ENCODE data around the gene TPSD1. TPM values are rescaled to one million over a fixed set of nuclear protein-coding genes. Genes with fewer than 3 reads are reported as not detected.

Gene TPSD1
- total RNA-seq, 1 donor from 2014 or later: not detected

DNA sequence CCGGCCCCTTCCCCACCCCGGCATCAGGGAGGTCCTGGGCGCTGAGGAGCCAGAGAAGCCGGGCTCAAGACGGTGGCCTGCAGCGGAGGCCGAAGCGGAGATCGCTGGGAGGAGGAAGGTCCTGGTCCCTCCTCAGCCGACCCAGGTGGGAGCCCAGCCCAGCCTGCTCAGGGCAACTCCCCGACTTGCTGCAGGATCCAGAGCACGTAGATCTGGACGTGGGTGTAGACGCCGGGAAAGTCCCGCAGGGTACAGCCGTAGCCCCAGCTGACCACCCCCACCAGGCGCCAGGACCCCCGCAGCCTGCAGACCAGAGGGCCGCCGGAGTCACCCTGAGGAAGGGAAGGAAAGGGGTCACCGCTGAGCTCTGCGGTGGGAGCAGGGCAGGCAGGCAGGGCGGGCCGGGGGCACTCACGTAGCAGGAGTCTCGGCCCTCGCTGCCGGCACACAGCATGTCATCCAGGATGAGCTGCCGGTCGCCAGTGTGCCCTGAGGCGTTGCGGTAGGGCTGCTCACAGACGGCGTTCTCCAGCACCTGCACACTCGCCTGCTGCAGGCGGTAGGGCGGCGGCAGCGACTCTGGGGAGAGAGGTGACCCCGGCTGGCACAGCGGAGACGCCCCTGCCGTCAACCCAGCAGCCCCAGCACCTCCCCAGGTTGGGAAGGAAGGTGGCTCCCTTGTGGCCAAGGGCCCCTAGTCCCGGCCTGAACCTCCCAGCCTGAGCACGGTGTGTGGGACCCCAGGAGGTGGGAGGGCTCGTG, 5.4 kb downstream of the TPSD1 start:
- peaks cover 21% of the 10 kb centered on the region for H3K27me3 Mint-ChIP-seq
- no peaks in the 10 kb centered on the region for H3K36me3 Mint-ChIP-seq (ENCODE audit: low read depth)
- H3K9me3 Mint-ChIP-seq: no peaks in the 10 kb centered on the region
- peaks cover 5% of the 10 kb centered on the region for H3K4me1 Mint-ChIP-seq
- H3K4me3 Mint-ChIP-seq: no peak overlapping the region
- H3K27ac Mint-ChIP-seq: no peak overlapping the region
- ATAC-seq (ENCODE audit: low read depth) (no peak), DNase-seq (no peak)
- ChIA-PET POLR2A (no interaction called here), CTCF (no interaction called here)
- TF ChIP-seq, protein P1, sequence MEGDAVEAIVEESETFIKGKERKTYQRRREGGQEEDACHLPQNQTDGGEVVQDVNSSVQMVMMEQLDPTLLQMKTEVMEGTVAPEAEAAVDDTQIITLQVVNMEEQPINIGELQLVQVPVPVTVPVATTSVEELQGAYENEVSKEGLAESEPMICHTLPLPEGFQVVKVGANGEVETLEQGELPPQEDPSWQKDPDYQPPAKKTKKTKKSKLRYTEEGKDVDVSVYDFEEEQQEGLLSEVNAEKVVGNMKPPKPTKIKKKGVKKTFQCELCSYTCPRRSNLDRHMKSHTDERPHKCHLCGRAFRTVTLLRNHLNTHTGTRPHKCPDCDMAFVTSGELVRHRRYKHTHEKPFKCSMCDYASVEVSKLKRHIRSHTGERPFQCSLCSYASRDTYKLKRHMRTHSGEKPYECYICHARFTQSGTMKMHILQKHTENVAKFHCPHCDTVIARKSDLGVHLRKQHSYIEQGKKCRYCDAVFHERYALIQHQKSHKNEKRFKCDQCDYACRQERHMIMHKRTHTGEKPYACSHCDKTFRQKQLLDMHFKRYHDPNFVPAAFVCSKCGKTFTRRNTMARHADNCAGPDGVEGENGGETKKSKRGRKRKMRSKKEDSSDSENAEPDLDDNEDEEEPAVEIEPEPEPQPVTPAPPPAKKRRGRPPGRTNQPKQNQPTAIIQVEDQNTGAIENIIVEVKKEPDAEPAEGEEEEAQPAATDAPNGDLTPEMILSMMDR (IDR thresholded peaks at IDR 0.05): no peak
- intact Hi-C loops (cut with micrococcal nuclease): no loop called here

DNA sequence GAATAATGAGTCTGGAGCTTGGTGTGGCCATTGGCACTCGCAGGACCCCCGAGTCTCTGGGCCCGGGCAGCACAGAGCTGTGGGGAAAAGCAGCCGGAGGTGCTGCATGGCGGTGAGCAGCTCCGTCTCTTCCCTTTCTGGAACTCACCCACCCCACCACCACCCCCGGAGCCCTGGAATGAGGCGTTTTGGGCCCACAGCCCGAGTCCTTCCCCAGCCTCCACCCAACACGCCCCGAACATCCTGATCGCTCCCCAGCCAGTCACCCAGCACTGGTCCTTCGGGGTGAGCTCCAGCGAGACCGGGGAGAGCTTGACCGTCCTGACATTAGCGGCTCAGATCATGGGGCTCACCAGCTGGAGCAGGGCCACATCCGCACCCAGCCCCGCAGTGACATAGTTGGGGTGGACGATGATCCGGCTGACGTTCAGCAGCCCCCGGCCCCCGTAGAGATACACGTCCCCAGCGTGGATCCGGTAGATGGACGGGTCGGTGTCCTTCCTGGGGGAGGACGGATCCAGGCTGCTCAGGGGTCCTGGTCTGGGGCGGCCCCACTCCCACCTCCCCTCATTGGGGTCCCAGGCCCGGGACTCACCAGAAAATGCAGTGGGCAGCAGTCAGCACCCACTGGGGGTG, 6.5 kb downstream of the TPSD1 start:
- peaks cover 18% of the 10 kb centered on the region for H3K27me3 Mint-ChIP-seq

DNA sequence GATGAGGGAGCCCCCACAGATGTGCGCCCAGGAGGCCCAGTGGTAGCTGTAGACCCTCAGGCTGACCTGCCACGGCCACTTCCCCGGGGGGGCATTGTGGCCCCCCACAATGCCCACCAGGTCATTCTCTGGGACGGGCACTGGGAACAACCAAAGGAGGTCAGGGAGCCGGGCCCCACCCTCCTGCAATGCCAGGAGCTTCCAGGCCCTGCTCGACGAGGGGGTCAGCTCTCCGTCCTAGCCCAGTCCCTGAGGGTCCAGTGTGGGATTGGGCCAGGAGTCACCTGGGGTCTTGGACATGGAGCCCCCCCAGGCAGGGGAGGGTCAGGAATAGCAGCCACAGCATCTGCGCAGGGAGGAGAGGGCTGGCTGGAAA, 7.0 kb downstream of the TPSD1 start:
- CTCF ChIA-PET: no interaction called here

More for the DNA sequence above, 6.5 kb downstream of the TPSD1 start:
- Mint-ChIP-seq H3K4me1 (peaks cover 5% of the 10 kb centered on the region), H3K36me3 (ENCODE audit: low read depth) (no peaks in the 10 kb centered on the region), H3K27ac (no peak overlapping the region), H3K4me3 (no peak overlapping the region), H3K9me3 (no peaks in the 10 kb centered on the region)
- TF ChIP-seq, protein P1 (IDR thresholded peaks at IDR 0.05): no peak
- no peak for DNase-seq
- no peak for ATAC-seq (ENCODE audit: low read depth)
- CTCF ChIA-PET: no interaction called here
- intact Hi-C loops (cut with micrococcal nuclease): no loop called here
- POLR2A ChIA-PET: no interaction called here

DNA sequence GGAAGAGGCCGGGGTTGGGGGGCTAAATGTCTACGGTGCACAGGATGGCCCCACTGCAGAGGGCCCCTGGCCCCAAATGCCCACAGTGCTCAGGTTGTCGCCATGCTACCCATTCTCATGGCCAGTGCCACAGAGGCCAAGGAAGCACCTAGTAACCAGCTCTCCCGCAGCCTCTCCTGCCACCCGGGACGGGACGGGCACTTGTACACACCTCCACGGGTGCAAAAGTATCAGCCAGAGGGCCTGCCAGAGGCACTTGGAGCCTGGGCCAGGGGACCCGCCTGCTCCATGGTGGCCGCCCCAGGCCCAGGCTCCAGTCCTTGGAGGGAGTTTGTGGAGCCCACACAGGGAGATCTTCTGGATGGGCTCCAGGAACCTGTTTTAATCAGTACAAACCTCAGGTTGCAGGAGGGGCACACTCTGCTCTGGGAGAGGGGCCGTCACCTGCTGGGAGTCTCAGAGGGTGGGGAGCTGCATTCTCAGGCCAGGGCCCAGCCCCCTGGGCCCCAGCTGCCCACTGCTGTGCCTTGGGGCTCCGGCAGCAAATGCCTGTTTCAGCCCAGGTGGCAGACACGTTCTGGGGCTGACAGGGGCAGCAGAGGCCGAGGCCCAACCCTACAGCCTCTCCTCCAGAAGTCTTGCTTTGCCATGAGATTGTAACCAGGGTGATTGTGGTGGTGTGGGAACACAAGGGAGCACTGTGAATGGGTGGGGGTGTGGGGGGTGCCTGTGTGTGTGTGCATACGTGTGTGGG, 7.9 kb downstream of the TPSD1 start:
- DNase-seq: no peak
- no peaks in the 10 kb centered on the region for H3K36me3 Mint-ChIP-seq (ENCODE audit: low read depth)
- CTCF ChIA-PET: no interaction called here
- H3K4me1 Mint-ChIP-seq: peaks cover 5% of the 10 kb centered on the region
- intact Hi-C loops (cut with micrococcal nuclease): no loop called here
- no peak overlapping the region for H3K4me3 Mint-ChIP-seq
- peaks cover 15% of the 10 kb centered on the region for H3K27me3 Mint-ChIP-seq
- POLR2A ChIA-PET: no interaction called here
- TF ChIP-seq, protein P1 (IDR thresholded peaks at IDR 0.05): no peak
- no peak for ATAC-seq (ENCODE audit: low read depth)
- no peak overlapping the region for H3K27ac Mint-ChIP-seq
- no peaks in the 10 kb centered on the region for H3K9me3 Mint-ChIP-seq

More for the DNA sequence above, 7.0 kb downstream of the TPSD1 start:
- Mint-ChIP-seq H3K9me3 (no peaks in the 10 kb centered on the region), H3K27me3 (peaks cover 18% of the 10 kb centered on the region), H3K4me3 (no peak overlapping the region), H3K4me1 (peaks cover 5% of the 10 kb centered on the region), H3K27ac (no peak overlapping the region), H3K36me3 (ENCODE audit: low read depth) (no peaks in the 10 kb centered on the region)
- TF ChIP-seq, protein P1 (IDR thresholded peaks at IDR 0.05): no peak
- DNase-seq (no peak), ATAC-seq (ENCODE audit: low read depth) (no peak)
- intact Hi-C loops (cut with micrococcal nuclease): no loop called here
- POLR2A ChIA-PET: no interaction called here
